IPS-18a (cell line): ENCODE measurements around the gene KCNH1.

Experiments
- H3K27ac ChIP-seq: one replicate; pipeline ENCODE4 v1.5.1; 2013; ENCODE audit warnings: low read length
- H3K27me3 ChIP-seq: one replicate; pipeline ENCODE4 v1.6.1; 2013; ENCODE audit warnings: mild to moderate bottlenecking, low read length; ENCODE audit not compliant: control insufficient read depth, insufficient read depth
- H3K36me3 ChIP-seq: one replicate; pipeline ENCODE4 v1.6.1; 2013; ENCODE audit warnings: low read depth, low read length; ENCODE audit not compliant: control insufficient read depth
- H3K4me1 ChIP-seq: one replicate; pipeline ENCODE4 v1.6.1; 2013; ENCODE audit warnings: low read depth, low read length; ENCODE audit not compliant: control insufficient read depth
- H3K4me3 ChIP-seq: one replicate; pipeline ENCODE4 v1.5.1; 2013; ENCODE audit warnings: low read length
- H3K9ac ChIP-seq: one replicate; pipeline ENCODE4 v1.6.1; 2013; ENCODE audit warnings: mild to moderate bottlenecking, low read length, moderate library complexity
- H3K9me3 ChIP-seq: one replicate; pipeline ENCODE4 v1.6.1; 2013; ENCODE audit warnings: low read depth, low read length; ENCODE audit not compliant: control insufficient read depth

The KCNH1 gene

DNA sequence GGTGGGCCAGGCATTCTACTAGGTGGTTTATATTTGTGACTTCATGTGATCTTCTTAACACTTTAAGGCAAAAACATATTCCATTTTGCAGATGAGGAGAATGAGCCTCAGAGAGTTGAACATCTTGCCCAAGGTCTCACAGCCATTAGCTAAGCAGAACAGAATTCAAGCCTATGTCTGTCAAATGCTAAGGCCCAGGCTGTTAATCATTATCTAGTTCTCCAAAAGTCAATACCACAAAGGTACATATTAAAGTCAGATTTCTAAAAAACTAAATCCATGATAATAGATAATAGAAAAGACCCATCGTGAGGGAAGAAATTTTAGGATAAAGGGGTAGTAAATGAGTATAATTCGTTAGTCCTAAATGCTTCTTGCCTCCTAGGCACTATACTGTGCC lies 234.3 kb downstream of the KCNH1 start:
- no peaks in the 10 kb centered on the region for H3K4me1 ChIP-seq
- H3K27me3 ChIP-seq, result no peaks in the 10 kb centered on the region
- no peak overlapping the region for H3K27ac ChIP-seq
- H3K9ac ChIP-seq, result no peak overlapping the region
- no peaks in the 10 kb centered on the region for H3K36me3 ChIP-seq
- no peaks in the 10 kb centered on the region for H3K9me3 ChIP-seq
- H3K4me3 ChIP-seq, result no peak overlapping the region

DNA sequence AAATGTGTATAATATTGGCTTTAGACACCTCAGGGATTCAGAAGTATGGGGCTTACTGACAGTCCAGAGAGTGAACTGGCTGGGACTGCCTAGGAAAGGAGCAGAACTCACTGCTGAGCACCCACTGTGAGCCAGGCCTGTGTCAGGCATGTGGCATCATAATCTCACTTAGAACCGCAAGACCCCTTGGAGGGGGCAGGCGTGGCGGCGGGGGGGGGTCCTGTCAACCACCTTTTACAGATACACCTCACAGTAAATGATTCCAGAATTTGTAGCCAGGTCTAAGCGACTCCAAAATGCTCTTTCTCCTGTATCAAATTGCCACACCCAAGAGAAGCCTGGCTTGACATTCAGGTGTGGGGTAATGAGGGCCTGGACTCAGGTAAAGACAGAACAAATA lies 235.5 kb downstream of the KCNH1 start:
- H3K9me3 ChIP-seq, result no peaks in the 10 kb centered on the region
- H3K4me1 ChIP-seq, result no peaks in the 10 kb centered on the region
- no peak overlapping the region for H3K9ac ChIP-seq
- H3K4me3 ChIP-seq, result no peak overlapping the region
- no peaks in the 10 kb centered on the region for H3K36me3 ChIP-seq
- no peaks in the 10 kb centered on the region for H3K27me3 ChIP-seq
- H3K27ac ChIP-seq, result no peak overlapping the region

DNA sequence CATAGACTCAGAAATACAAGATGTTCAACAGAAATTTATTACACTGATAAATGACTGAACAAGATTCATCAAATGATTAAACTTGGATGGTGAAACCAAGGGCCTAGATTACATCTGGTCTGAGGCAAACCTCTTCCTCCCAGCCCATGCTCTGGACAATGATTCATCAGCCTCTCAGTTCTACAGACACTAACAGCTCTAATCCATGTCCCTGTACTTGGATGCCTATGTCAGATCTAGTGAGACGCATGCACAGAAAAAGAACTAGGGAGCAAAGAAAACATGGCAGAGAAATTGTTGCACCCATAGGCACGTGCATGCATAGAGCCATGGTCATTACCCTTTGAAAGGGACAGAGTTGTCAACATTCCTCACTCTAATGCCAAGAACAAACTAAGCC lies 250.1 kb downstream of the KCNH1 start:
- H3K36me3 ChIP-seq, result no peaks in the 10 kb centered on the region
- H3K27me3 ChIP-seq, result no peaks in the 10 kb centered on the region
- H3K4me1 ChIP-seq, result no peaks in the 10 kb centered on the region
- no peak overlapping the region for H3K27ac ChIP-seq
- no peaks in the 10 kb centered on the region for H3K9me3 ChIP-seq
- H3K4me3 ChIP-seq, result no peak overlapping the region
- H3K9ac ChIP-seq, result no peak overlapping the region

DNA sequence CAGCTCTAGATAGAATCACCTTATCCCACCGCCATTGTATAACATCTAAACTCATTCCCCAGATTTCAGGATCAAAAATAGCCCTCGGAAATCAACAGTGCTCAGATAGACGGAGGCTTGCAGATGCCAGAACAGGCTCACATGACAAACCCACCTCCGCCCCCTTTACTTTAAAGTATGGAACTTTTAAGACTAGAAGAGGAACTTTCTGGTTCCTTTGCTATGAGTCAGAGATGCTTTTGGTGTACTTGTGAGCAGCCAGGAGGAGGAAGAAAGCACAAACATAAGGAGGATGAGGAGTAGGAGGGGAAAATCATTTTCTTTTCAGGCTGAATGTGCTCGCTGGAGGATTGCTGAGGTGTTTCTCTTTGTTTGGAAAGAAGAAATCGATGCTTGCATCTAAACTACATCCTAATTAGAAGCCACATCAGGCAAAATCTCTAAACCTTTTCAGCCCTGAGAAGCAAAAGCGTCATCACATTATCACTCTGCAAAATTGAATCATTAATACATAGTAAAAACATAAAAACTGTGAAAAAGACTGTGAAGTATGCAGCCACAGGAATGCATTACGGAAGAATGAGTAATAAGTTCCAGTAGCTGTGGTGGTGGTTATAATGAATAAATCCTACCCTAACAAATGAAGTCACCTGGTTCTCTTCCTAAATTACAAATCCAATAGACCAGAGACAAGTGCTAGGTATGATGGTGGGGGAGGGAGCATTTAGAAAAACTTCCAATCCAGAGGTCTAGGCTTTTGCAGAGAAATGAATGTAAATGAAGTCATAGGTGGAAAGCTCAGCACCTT lies 251.3 kb downstream of the KCNH1 start:
- Histone ChIP-seq H3K4me1 (no peaks in the 10 kb centered on the region), H3K27me3 (no peaks in the 10 kb centered on the region), H3K36me3 (no peaks in the 10 kb centered on the region), H3K27ac (no peak overlapping the region), H3K4me3 (no peak overlapping the region), H3K9me3 (no peaks in the 10 kb centered on the region), H3K9ac (no peak overlapping the region)

DNA sequence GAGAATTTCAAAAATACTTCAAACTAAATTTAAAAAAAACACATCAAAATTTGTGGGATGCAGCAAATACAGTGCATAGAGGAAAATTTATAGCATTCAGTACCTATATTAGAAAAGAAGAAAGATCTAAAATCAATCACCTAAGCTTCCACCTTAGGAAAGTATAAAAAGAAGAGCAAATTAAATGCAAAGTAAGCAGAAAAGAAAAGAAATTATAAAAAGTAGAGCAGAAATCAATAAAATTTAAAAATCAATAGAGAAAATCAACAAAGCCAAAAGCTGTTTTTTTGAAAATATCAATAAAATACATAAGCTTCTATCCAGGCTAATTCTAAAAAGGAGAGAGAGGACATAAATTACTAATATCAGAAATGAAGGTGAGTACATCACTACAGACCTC lies 255.4 kb downstream of the KCNH1 start:
- Histone ChIP-seq H3K36me3 (no peaks in the 10 kb centered on the region), H3K27me3 (no peaks in the 10 kb centered on the region), H3K4me3 (no peak overlapping the region), H3K27ac (no peak overlapping the region), H3K9ac (no peak overlapping the region), H3K9me3 (no peaks in the 10 kb centered on the region), H3K4me1 (no peaks in the 10 kb centered on the region)

DNA sequence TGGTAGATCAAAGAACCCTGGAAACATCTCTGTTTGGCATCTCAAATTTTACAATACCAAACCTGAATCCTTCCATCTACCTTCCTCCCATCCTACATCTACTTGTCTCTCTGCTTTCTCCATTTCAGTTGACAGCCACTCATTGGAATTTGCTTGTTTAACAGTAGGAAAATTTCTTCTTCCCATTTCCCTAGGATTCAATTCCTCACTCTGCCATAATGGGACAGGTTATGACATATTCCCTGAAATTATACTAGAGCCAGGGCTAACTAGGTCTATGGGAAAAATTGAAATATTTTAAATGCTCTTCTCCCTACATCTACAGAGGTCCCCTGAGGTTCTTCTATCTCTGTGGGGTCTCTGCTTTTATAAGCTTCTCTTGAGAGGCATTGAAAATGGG lies 257.7 kb downstream of the KCNH1 start:
- Histone ChIP-seq H3K9ac (no peak overlapping the region), H3K27me3 (no peaks in the 10 kb centered on the region), H3K4me1 (no peaks in the 10 kb centered on the region), H3K9me3 (no peaks in the 10 kb centered on the region), H3K36me3 (no peaks in the 10 kb centered on the region), H3K27ac (no peak overlapping the region), H3K4me3 (no peak overlapping the region)

DNA sequence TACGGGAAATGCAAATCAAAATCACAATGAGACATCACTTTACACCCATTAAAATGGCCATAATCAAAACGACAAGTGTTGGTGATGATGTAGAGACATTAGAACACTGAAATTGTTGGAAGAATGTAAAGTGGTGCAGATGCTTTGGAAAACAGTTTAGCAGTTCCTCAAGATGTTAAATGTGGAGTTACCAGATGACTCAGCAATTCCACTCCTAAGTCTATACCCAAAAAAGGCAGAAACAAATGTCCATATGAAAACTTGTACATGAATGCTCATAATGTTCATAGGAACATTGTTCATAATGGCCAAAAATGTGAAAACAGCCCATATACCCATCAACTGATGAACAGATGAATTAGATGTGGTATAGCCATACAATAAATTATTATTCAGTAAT lies 267.4 kb downstream of the KCNH1 start:
- H3K27ac ChIP-seq, result no peak overlapping the region
- no peak overlapping the region for H3K9ac ChIP-seq
- no peaks in the 10 kb centered on the region for H3K4me1 ChIP-seq
- H3K9me3 ChIP-seq, result peaks cover 3% of the 10 kb centered on the region
- no peak overlapping the region for H3K4me3 ChIP-seq
- no peaks in the 10 kb centered on the region for H3K36me3 ChIP-seq
- H3K27me3 ChIP-seq, result no peaks in the 10 kb centered on the region

DNA sequence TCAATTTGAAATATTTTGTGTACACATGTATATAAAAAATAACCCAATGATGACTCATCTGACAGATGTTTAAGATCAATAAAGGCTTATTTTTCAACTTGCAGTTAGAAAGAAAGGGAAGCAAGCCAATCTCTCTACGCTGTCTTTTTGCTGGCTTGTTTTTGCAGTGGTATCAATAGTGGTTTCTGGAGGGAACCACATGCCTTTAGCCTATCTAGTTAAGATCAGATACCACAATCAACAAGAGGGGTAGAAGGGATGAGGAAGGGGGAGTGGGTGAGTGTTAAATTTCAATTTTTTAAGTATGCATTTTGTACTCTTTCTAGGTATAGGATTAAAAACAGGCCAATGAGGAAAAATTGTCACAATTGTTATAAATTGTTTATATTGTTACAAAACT lies 276.2 kb downstream of the KCNH1 start:
- no peaks in the 10 kb centered on the region for H3K27me3 ChIP-seq
- H3K9ac ChIP-seq, result no peak overlapping the region
- H3K36me3 ChIP-seq, result no peaks in the 10 kb centered on the region
- no peak overlapping the region for H3K27ac ChIP-seq
- no peaks in the 10 kb centered on the region for H3K4me1 ChIP-seq
- no peaks in the 10 kb centered on the region for H3K9me3 ChIP-seq
- no peak overlapping the region for H3K4me3 ChIP-seq

DNA sequence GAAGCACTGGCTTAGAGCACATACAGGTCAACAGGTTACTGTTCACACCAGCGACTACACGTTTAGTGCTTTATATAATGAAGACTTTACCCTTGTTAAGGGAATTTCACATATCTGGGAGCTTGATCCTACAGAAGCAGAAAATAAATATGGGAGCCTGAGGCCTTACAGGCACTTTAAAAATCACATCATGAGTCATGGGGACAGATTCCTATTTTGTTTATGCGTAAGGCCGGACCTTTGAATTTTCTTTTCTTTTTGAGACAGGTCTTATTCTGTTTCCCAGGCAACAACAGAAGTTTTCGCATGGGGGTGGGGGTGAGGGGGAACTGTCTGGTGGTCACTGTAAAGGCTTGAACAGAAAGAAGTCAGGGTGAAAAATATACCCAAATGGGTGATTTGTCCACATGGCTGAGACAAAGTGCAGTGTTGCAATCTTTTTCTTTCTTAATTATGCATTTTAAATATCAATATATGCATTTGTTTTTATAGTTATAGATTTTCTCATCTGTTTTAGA lies 276.7 kb downstream of the KCNH1 start:
- Histone ChIP-seq H3K4me1 (no peaks in the 10 kb centered on the region), H3K27ac (no peak overlapping the region), H3K9ac (no peak overlapping the region), H3K36me3 (no peaks in the 10 kb centered on the region), H3K27me3 (no peaks in the 10 kb centered on the region), H3K4me3 (no peak overlapping the region), H3K9me3 (no peaks in the 10 kb centered on the region)

DNA sequence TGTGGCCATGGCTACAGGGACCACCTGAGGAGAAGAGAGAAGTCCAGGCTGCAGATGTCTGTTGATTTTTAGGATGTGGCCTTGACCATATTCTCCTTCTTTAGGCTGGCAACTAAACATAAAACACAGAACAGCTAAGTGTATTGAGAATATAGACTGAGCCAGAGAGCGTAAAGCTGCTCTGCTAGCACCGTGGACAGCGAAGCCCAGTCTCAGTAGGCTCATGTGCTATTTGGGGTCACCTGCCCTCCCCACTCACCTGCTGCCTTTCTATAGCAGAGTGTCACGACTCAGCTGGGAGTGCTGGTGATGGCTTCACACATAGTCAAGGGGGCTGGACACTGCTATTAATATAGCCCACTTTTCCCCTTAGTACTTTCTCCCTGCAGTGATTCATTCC lies 278.5 kb downstream of the KCNH1 start:
- no peak overlapping the region for H3K9ac ChIP-seq
- no peaks in the 10 kb centered on the region for H3K36me3 ChIP-seq
- no peak overlapping the region for H3K4me3 ChIP-seq
- H3K4me1 ChIP-seq, result no peaks in the 10 kb centered on the region
- H3K9me3 ChIP-seq, result no peaks in the 10 kb centered on the region
- H3K27ac ChIP-seq, result no peak overlapping the region
- no peaks in the 10 kb centered on the region for H3K27me3 ChIP-seq

DNA sequence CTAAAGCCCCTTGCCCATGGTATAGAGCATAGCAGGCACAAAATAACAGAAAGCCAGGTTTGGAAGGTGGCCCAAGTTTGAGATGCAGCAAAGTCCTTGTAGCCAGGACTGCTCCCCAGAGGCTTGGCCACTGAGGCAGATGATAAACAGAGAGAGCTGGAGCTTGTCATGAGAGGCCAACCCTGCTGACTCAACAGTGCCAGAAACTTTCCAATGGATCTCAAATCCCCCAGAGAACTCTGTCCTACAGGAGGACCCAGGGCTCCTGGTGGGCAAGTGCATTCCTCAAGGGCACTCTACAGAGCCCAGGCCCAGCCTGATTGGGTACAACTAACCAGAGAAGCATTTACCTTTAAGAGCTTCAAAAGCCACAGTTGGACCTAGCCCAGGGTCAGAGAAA lies 280.7 kb downstream of the KCNH1 start:
- Histone ChIP-seq H3K4me1 (no peaks in the 10 kb centered on the region), H3K4me3 (no peak overlapping the region), H3K9me3 (no peaks in the 10 kb centered on the region), H3K9ac (no peak overlapping the region), H3K36me3 (no peaks in the 10 kb centered on the region), H3K27me3 (no peaks in the 10 kb centered on the region), H3K27ac (no peak overlapping the region)

DNA sequence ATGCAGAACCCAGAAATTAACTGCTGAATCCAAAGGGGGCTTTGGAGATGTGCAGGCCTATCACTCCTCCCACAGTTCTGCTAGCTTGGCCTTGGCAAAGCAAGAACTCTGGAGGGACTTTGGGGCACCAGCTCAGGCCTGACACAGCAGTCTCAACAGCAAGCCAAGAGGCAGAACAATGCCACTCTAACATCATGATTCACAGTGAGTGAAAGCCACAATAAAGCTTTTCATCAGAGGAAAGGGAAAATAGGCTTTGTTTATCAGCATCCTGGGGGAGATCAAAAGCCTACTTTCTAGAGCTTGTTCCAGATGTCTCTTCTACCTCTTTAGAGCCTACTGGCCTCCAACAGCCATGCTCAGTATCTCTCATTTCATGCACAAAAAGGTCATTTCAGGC lies 283.4 kb downstream of the KCNH1 start:
- no peaks in the 10 kb centered on the region for H3K36me3 ChIP-seq
- no peaks in the 10 kb centered on the region for H3K9me3 ChIP-seq
- H3K9ac ChIP-seq, result no peak overlapping the region
- H3K27me3 ChIP-seq, result no peaks in the 10 kb centered on the region
- H3K4me3 ChIP-seq, result no peak overlapping the region
- no peak overlapping the region for H3K27ac ChIP-seq
- no peaks in the 10 kb centered on the region for H3K4me1 ChIP-seq
